HEK293 (cell line): ENCODE results near the gene MAPRE2.
A peak's percentile ranks its signal among the peaks of the same experiment; 100 is the strongest.

Source experiments
- CTCF ChIA-PET: fragments of 350-600 bp; formaldehyde crosslinking; extraction: SDS; loops from one replicate; lab custom pipeline; 2021; ENCODE audit warnings: antibody characterized with exemption; lab: Yijun Ruan, JAX
- POLR2A ChIA-PET: fragments of 300-600 bp; formaldehyde crosslinking; extraction: SDS; loops from one replicate; lab custom pipeline; 2020; ENCODE audit warnings: antibody characterized with exemption, inconsistent platforms; lab: Yijun Ruan, JAX
- H3K27ac ChIP-seq: fragments of 200-500 bp; sonication (Bioruptor generic); 2 replicates; pipeline ENCODE4 v1.5.1; 2014; ENCODE audit warnings: low read depth, low read length, control low read depth, inconsistent platforms; ENCODE audit errors: extremely low read depth
- H3K36me3 ChIP-seq, 2 experiments: fragments of 200-500 bp in 1 of 2; sonication (Bioruptor generic) in 1 of 2; 1 replicate in 1 of 2; 2 replicates in 1 of 2; pipeline ENCODE4 v1.5.1; 2014 to 2017; ENCODE audit warnings: inconsistent platforms in 2 of 2, low read length in 2 of 2; ENCODE audit not compliant: control insufficient read depth in 2 of 2, insufficient read depth in 1 of 2
- H3K4me1 ChIP-seq: fragments of 200-500 bp; sonication (Bioruptor generic); 2 replicates; pipeline ENCODE4 v1.5.1; 2014; ENCODE audit warnings: mild to moderate bottlenecking, low read length, inconsistent platforms; ENCODE audit not compliant: control insufficient read depth, insufficient read depth
- H3K4me3 ChIP-seq: 2 replicates; pipeline ENCODE4 v1.5.1; 2011; ENCODE audit warnings: low read depth, mild to moderate bottlenecking, control low read depth, low read length, moderate library complexity
- H3K9me3 ChIP-seq: fragments of 200-500 bp; sonication (Bioruptor generic); 2 replicates; pipeline ENCODE4 v1.5.1; 2014; ENCODE audit warnings: low read depth, low read length, inconsistent platforms; ENCODE audit not compliant: control insufficient read depth, insufficient read depth
- HOXD13 ChIP-seq: sonication (generic); formaldehyde crosslinking; IDR thresholded peaks from 2 replicates; pipeline ENCODE4 v1.8.0; 2022; ENCODE audit warnings: missing genetic modification reagents, borderline replicate concordance
- IKZF3 ChIP-seq: fragments of 450-650 bp; IDR thresholded peaks from 2 replicates; pipeline ENCODE4 v1.5.0; 2018; ENCODE audit warnings: missing biosample characterization, mild to moderate bottlenecking, missing genetic modification characterization, moderate library complexity
- KLF7 ChIP-seq: fragments of 450-650 bp; formaldehyde crosslinking; IDR thresholded peaks from 2 replicates; pipeline ENCODE4 v1.5.1; 2016; ENCODE audit warnings: missing biosample characterization, missing genetic modification characterization, borderline replicate concordance
- MZF1 ChIP-seq: fragments of 450-650 bp; formaldehyde crosslinking; IDR thresholded peaks from 2 replicates; pipeline ENCODE4 v1.5.1; 2017; ENCODE audit warnings: missing biosample characterization, missing genetic modification characterization, borderline replicate concordance
- PRDM1 ChIP-seq: fragments of 450-650 bp; formaldehyde crosslinking; IDR thresholded peaks from 2 replicates; pipeline ENCODE4; 2016; ENCODE audit warnings: missing biosample characterization, missing genetic modification characterization
- RBAK ChIP-seq: fragments of 450-650 bp; formaldehyde crosslinking; IDR thresholded peaks from 2 replicates; pipeline ENCODE4 v1.5.1; 2016; ENCODE audit warnings: missing biosample characterization, missing genetic modification characterization
- TRIM28 ChIP-seq: IDR thresholded peaks from 2 replicates; pipeline ENCODE4 v1.6.1; 2011; ENCODE audit warnings: low read length, control low read depth, borderline replicate concordance
- ZBTB6 ChIP-seq: fragments of 450-650 bp; formaldehyde crosslinking; IDR thresholded peaks from 2 replicates; pipeline ENCODE4 v1.5.1; 2017; ENCODE audit warnings: missing biosample characterization, missing genetic modification characterization
- ZFP37 ChIP-seq: fragments of 450-650 bp; formaldehyde crosslinking; IDR thresholded peaks from 2 replicates; pipeline ENCODE4 v1.5.1; 2016; ENCODE audit warnings: missing biosample characterization, missing genetic modification characterization
- ZNF112 ChIP-seq: fragments of 450-650 bp; formaldehyde crosslinking; IDR thresholded peaks from 2 replicates; pipeline ENCODE4 v1.5.0; 2017; ENCODE audit warnings: missing biosample characterization, missing genetic modification characterization
- ZNF132 ChIP-seq: fragments of 450-650 bp; formaldehyde crosslinking; IDR thresholded peaks from 2 replicates; pipeline ENCODE4 v1.5.1; 2017; ENCODE audit warnings: missing biosample characterization, missing genetic modification characterization, borderline replicate concordance
- ZNF140 ChIP-seq: fragments of 450-650 bp; formaldehyde crosslinking; IDR thresholded peaks from 2 replicates; pipeline ENCODE4 v1.5.1; 2016; ENCODE audit warnings: missing biosample characterization, missing genetic modification characterization
- ZNF155 ChIP-seq: fragments of 450-650 bp; formaldehyde crosslinking; IDR thresholded peaks from 2 replicates; pipeline ENCODE4 v1.5.1; 2016; ENCODE audit warnings: missing biosample characterization, missing genetic modification characterization
- ZNF174 ChIP-seq: fragments of 450-650 bp; formaldehyde crosslinking; IDR thresholded peaks from 2 replicates; pipeline ENCODE4 v1.5.0; 2017; ENCODE audit warnings: missing biosample characterization, mild to moderate bottlenecking, missing genetic modification characterization
- ZNF19 ChIP-seq: fragments of 450-650 bp; formaldehyde crosslinking; IDR thresholded peaks from 2 replicates; pipeline ENCODE4; 2016; ENCODE audit warnings: missing biosample characterization, missing genetic modification characterization, low read depth
- ZNF223 ChIP-seq: fragments of 450-650 bp; formaldehyde crosslinking; IDR thresholded peaks from 2 replicates; pipeline ENCODE4 v1.5.1; 2016; ENCODE audit warnings: missing biosample characterization, missing genetic modification characterization
- ZNF239 ChIP-seq: fragments of 450-650 bp; formaldehyde crosslinking; IDR thresholded peaks from 2 replicates; pipeline ENCODE4 v1.5.1; 2016; ENCODE audit warnings: missing biosample characterization, missing genetic modification characterization
- ZNF280C ChIP-seq: fragments of 450-650 bp; formaldehyde crosslinking; IDR thresholded peaks from 2 replicates; pipeline ENCODE4 v1.5.1; 2016; ENCODE audit warnings: missing biosample characterization, missing genetic modification characterization
- ZNF391 ChIP-seq: fragments of 450-650 bp; formaldehyde crosslinking; IDR thresholded peaks from 2 replicates; pipeline ENCODE4 v1.5.1; 2016; ENCODE audit warnings: low read depth, missing biosample characterization, missing genetic modification characterization, borderline replicate concordance
- ZNF548 ChIP-seq: fragments of 450-650 bp; formaldehyde crosslinking; IDR thresholded peaks from 2 replicates; pipeline ENCODE4 v1.5.1; 2016; ENCODE audit warnings: missing biosample characterization, missing genetic modification characterization
- ZNF704 ChIP-seq: fragments of 450-650 bp; formaldehyde crosslinking; IDR thresholded peaks from 2 replicates; pipeline ENCODE4 v1.5.1; 2016; ENCODE audit warnings: missing biosample characterization, missing genetic modification characterization
- ZNF76 ChIP-seq: fragments of 450-650 bp; formaldehyde crosslinking; IDR thresholded peaks from 2 replicates; pipeline ENCODE4; 2016; ENCODE audit warnings: low read depth, missing biosample characterization, missing genetic modification characterization, borderline replicate concordance
- ZNF843 ChIP-seq: fragments of 450-650 bp; formaldehyde crosslinking; IDR thresholded peaks from 2 replicates; pipeline ENCODE4 v1.5.1; 2016; ENCODE audit warnings: missing biosample characterization, missing genetic modification characterization
- TF ChIP-seq, protein P1 (sequence below): fragments of 450-650 bp; formaldehyde crosslinking; IDR thresholded peaks from 2 replicates; pipeline ENCODE4 v1.5.1; 2016; ENCODE audit warnings: missing biosample characterization, missing genetic modification characterization

MAPRE2 gene

DNA sequence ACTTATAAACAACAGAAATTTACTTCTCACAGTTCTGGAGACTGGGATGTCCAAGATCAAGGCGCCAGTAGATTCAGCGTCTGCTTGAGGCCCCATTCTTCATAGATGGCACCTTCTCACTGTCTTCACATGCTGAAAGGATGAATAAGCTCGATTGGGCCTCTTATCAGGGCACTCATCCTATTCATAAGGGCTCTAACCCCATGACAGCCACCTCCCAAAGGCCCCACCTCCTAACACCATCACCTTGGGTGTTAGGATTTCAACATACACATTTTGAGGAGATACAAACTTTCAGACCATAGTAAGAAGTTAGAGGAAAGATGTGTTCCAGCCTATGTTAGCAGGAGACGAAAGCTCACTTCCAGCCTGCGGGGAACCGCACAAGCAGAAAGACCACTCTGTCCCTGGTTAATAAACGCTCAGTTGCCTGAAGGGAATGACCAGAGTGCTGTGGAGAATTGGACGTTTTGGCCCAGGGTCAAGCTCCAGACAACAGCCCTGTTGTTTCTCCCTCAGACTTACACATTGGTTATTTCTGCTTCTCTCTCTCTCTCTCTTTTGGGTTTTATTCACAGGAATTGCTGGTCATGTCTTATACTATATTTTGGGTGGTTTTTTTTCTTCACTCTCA lies 90.3 kb downstream of the MAPRE2 start:
- no peaks in the 10 kb centered on the region for H3K9me3 ChIP-seq
- POLR2A ChIA-PET = no interaction called here
- H3K27ac ChIP-seq = no peak overlapping the region
- H3K4me3 ChIP-seq = no peak overlapping the region
- no peaks in the 10 kb centered on the region for H3K4me1 ChIP-seq
- TF ChIP-seq ZFP37 (no peak), ZNF76 (tag by site-specific recombination) (no peak), ZNF280C (tag by site-specific recombination) (no peak), HOXD13 (CRISPR knock-in tag) (no peak), ZNF391 (no peak), IKZF3 (tag by site-specific recombination) (no peak), MZF1 (tag by site-specific recombination) (no peak), ZNF174 (no peak), ZNF112 (no peak), ZNF19 (tag by site-specific recombination) (no peak), RBAK (tag by site-specific recombination) (no peak), ZNF140 (tag by site-specific recombination) (no peak), KLF7 (no peak), ZNF843 (tag by site-specific recombination) (no peak), ZNF239 (tag by site-specific recombination) (no peak), ZNF223 (tag by site-specific recombination) (no peak), ZNF132 (tag by site-specific recombination) (no peak), ZNF548 (tag by site-specific recombination) (no peak), ZNF155 (tag by site-specific recombination) (no peak)
- TF ChIP-seq, protein P1, sequence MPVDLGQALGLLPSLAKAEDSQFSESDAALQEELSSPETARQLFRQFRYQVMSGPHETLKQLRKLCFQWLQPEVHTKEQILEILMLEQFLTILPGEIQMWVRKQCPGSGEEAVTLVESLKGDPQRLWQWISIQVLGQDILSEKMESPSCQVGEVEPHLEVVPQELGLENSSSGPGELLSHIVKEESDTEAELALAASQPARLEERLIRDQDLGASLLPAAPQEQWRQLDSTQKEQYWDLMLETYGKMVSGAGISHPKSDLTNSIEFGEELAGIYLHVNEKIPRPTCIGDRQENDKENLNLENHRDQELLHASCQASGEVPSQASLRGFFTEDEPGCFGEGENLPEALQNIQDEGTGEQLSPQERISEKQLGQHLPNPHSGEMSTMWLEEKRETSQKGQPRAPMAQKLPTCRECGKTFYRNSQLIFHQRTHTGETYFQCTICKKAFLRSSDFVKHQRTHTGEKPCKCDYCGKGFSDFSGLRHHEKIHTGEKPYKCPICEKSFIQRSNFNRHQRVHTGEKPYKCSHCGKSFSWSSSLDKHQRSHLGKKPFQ = no peak
- H3K36me3 ChIP-seq = peaks cover 0 to 77% of the 10 kb centered on the region in 2 experiments; a peak in 1 of 3 replicates
- CTCF ChIA-PET = interaction anchor here (0.5 to 0.6 kb wide), 2 partner anchors 13 to 126 kb away, joined by 3 to 4 read pairs; no protein-coding TSS in a partner anchor

DNA sequence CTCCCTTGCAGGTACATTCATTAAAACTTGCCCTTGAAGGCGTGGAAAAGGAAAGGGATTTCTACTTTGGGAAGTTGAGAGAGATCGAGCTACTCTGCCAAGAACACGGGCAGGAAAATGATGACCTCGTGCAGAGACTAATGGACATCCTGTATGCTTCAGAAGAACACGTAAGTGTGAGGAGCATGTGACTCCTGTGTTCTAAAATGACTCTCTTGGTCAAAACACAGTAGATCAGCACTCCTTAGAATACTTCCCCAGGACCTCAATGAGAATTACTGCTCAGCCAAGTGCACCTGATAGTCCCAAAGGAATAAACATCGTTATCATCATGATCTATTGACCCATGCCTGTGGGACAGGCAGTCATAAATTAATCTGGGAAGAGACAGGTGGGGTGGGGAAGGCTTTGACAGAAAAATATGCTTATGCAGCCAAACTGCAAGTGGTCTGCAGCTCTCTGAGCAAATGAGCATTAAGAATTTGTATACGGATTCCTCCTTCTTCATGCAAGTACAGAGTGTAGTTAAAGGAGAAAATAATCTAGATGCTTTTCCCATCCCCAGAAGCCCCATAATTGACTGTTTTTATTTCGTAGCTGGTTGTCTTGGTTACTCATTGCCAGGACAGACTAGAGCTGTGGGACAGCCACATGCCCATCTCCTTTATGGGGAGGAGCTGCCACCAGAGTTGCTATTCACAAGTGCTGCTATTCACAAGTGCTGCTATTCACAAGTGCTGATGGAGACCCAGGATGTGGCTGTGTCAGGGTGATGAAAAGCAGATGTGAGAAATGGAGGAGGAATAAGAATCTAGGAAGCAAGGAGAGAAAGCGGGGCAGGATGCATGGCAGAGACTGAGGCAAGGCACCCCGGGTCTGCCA lies 91.0 kb downstream of the MAPRE2 start:
- Histone ChIP-seq H3K27ac (no peak overlapping the region), H3K4me3 (no peak overlapping the region), H3K4me1 (no peaks in the 10 kb centered on the region)
- CTCF ChIA-PET = interaction anchor here (0.6 to 2.6 kb wide), 5 partner anchors 11 to 126 kb away, joined by 3 to 16 read pairs (median 4); no protein-coding TSS in a partner anchor
- no peak for TF ChIP-seq ZBTB6 (tag by site-specific recombination)
- no peak for TF ChIP-seq ZNF704 (tag by site-specific recombination)
- TF ChIP-seq PRDM1 (tag by site-specific recombination) = 0 out of 2 replicates have a peak, but pooled peaks have one; percentile 15
- 0 out of 2 replicates have a peak, but pooled peaks have one; percentile 15 for TF ChIP-seq TRIM28
- no peak for TF ChIP-seq ZNF19 (tag by site-specific recombination)
- TF ChIP-seq, all 188 proteins: peak for 2
- POLR2A ChIA-PET = no interaction called here
- peaks cover 0 to 78% of the 10 kb centered on the region in 2 experiments; a peak in 1 of 3 replicates for H3K36me3 ChIP-seq
- H3K9me3 ChIP-seq = no peaks in the 10 kb centered on the region
